NCI-H2171 (cell line): Measurements from ENCODE around the gene APAF1.
"Not testable (repeated sequence)": the region's sequence is repeated elsewhere in the genome, so short reads cannot be mapped to it uniquely, and the experiment has no call there.

Experiments
- DNase-seq: peaks from one replicate; lab custom pipeline; 2025; lab: John Stamatoyannopoulos, UW

The APAF1 gene

DNA sequence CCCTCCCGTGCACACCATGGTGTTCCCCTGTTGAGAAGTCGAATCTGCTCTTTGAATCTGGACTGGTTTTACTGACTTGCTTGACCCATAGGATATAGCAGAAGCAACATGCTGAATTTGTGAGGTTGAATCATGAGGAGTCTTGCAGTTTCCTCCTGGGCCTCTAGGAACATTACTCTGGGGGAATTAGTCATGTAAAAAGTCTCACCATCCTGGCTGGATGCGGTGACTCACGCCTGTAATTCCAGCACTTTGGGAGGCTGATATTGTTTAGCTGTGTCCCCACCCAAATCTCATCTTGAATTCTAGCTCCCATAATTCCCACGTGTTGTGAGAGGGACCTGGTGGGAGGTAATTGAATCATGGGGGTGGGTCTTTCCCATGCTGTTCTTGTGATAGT lies 110.8 kb downstream of the APAF1 start:
- not testable (repeated sequence) for DNase-seq

DNA sequence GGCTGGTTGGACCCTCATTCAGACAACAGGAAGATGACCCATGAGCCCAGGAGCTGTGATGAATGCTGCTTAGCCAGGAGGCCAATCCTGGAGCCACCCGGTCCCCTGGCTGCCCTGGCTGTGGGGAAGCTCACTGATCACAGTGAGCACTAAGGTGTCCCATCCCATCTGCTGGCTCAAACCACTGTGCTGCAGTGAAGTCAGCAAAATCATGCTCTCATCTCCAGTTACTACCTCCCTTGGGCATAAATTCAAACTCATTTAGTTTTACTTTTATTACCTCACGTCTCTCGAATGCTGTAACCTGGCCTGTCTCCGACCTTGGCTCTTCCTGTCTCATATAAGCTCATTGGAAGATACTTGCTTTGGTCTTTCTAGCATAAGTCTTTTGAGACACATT lies 112.4 kb downstream of the APAF1 start:
- DNase-seq = no peak

- no peak for DNase-seq
Observed at GRCh38 chr12:98758331-98758730, 113.2 kb downstream of the APAF1 start.

GRCh38 chr12:98763656-98764055 lies 118.6 kb downstream of the APAF1 start:
- DNase-seq = no peak

DNA sequence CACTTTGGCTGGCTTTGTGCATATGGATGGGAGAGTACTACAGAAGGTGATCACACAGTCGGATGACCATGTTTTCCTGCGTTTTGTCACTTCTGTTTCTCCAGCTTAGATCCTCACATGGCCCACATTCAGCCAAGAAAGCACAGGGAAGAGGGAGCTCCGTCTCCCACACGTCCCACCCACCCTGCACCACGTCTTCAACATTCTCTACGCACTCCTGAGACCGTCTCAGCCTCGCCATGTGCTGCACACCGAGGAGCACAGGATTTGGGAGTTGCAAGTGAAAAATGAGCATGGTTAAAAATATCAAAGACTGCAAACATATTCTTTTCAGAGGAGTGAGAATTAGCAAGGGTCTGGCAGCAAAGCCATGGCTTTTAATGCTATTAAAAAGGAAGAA lies 122.2 kb downstream of the APAF1 start:
- DNase-seq = no peak

GRCh38 chr12:98769068-98769467 lies 124.0 kb downstream of the APAF1 start:
- no peak for DNase-seq

DNA sequence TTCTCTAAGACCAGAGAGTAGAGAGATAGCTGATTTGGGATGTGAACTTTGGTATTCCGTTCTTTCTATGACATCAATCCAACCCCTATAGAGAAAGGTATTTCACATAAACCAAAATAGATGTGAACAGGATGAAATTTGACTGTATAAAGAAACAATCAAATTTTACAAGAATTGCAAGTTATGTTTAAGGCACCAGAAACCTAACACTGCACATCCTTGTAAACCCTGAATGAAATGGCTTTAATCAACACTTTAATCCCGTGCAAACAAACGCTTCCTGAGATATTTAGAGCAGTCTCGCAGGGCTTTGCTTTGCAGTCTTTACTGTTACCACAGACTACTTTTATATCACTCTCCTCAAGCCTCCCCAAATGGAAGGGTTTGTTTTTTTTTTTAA lies 125.1 kb downstream of the APAF1 start:
- DNase-seq = no peak

- DNase-seq = no peak
Observed at GRCh38 chr12:98771811-98772752, 127.0 kb downstream of the APAF1 start.

DNA sequence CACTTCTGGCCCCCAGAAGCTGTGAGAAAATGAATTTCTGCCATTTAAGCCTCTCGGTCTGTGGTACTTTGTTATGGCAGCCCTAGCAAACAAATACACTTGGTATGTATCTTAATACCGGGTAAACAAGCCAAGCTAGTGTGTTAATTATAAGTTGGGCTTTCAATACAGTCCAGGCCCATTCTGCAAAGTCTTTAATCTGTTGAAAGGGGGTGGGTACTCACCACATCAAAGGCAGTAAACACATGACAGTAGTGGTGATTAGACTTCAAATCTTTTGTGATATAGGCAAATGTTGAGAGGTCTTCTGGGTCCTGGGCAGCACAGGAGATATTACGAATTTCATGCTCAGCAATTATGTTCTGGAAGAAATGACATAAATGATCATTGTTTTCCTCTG lies 127.7 kb downstream of the APAF1 start:
- no peak for DNase-seq

DNA sequence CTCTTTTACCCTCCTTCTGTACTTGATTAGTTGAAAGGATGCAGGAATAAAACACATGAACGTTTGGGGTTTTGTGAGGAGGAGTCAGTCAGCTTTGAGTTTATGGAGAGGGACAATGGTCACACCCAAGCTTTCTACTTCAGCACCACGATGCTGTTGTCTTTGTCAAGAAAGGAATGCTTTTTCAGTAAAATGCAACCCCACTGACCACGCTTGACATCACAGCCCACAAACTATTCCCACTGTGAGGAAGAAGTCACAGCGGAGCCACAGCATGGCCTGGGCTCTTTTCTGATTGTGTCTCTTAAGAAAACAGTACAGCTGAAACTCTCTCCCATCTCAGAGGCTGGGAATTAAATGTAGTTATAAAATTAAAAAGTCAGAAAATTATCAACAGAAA lies 135.2 kb downstream of the APAF1 start:
- no peak for DNase-seq

- no peak for DNase-seq
Observed at GRCh38 chr12:98783420-98783819, 138.3 kb downstream of the APAF1 start.
